H1 (cell line): ENCODE results near the gene TNFAIP8.

ENCODE experiments used
- CBX8 ChIP-seq: fragments of 300-800, 300-1000 bp; sonication (generic); IDR thresholded peaks from 2 replicates; pipeline ENCODE4 v1.7.1; 2016; ENCODE audit warnings: low read depth, low read length, borderline replicate concordance
- CTCF ChIP-seq, 3 experiments: IDR thresholded peaks; 1 replicate in 2 of 3; 2 replicates in 1 of 3; pipeline versions ENCODE4 v1.5.1 to v1.6.1; 2011; ENCODE audit warnings: low read length in 3 of 3, mild to moderate bottlenecking in 3 of 3, inconsistent platforms in 2 of 3, low read depth in 1 of 3, moderate library complexity in 1 of 3; ENCODE audit not compliant: insufficient read depth in 1 of 3; ENCODE audit errors: control extremely low read depth in 1 of 3
- EP300 ChIP-seq, 2 experiments: IDR thresholded peaks; 1 replicate in 1 of 2; 2 replicates in 1 of 2; pipeline ENCODE4 v1.6.1; 2011 to 2012; ENCODE audit warnings: low read depth in 2 of 2, low read length in 2 of 2, mild to moderate bottlenecking in 2 of 2, borderline replicate concordance in 1 of 2, inconsistent platforms in 1 of 2, moderate library complexity in 1 of 2
- EZH2 ChIP-seq: fragments of 200-600 bp; sonication (generic); IDR thresholded peaks from 2 replicates; pipeline ENCODE4 v1.7.1; 2012; ENCODE audit warnings: low read depth, mild to moderate bottlenecking, moderate library complexity, low read length, inconsistent platforms; ENCODE audit not compliant: severe bottlenecking
- NANOG ChIP-seq: IDR thresholded peaks from 2 replicates; pipeline ENCODE4 v1.6.1; 2011; ENCODE audit warnings: low read length, low read depth, mild to moderate bottlenecking, inconsistent platforms; ENCODE audit not compliant: insufficient read depth, poor library complexity, severe bottlenecking
- RAD21 ChIP-seq, 2 experiments: IDR thresholded peaks in 1 of 2; conservative IDR thresholded peaks in 1 of 2; 2 replicates each; pipeline ENCODE4 v1.6.1; 2011; ENCODE audit warnings: low read depth in 2 of 2, low read length in 2 of 2, improper control_type of control experiment in 1 of 2, inconsistent platforms in 1 of 2, mild to moderate bottlenecking in 1 of 2, moderate library complexity in 1 of 2
- YY1 ChIP-seq: IDR thresholded peaks from 2 replicates; pipeline ENCODE4 v1.6.1; 2011; ENCODE audit warnings: low read depth, mild to moderate bottlenecking, low read length

- TF ChIP-seq NANOG (no peak), RAD21 (IDR thresholded peaks at IDR 0.05 in 1 of 2, conservative IDR thresholded peaks at IDR 0.05 in 1 of 2; ENCODE audit: low read depth in 2 of 2, low read length in 2 of 2) (no peak), CBX8 (no peak), EP300 (IDR thresholded peaks at IDR 0.05; ENCODE audit: borderline replicate concordance in 1 of 2, low read depth in 2 of 2, low read length in 2 of 2) (no peak), YY1 (no peak), CTCF (IDR thresholded peaks at IDR 0.05; ENCODE audit: control extremely low read depth in 1 of 3, insufficient read depth in 1 of 3, low read depth in 1 of 3, low read length in 3 of 3) (no peak), EZH2 (peak; percentile 16)
Observed at GRCh38 chr5:119355244-119355638, 578 bp upstream of the TNFAIP8 start.
